K562 (cell line): ENCODE results near the gene CMIP. TPM values are rescaled to one million over a fixed set of nuclear protein-coding genes. Genes with fewer than 3 reads are reported as not detected.

Source experiments
- AFF4 ChIP-seq: sonication (generic); formaldehyde crosslinking; IDR thresholded peaks from 2 replicates; pipeline ENCODE4 v1.8.0; 2023; ENCODE audit warnings: mild to moderate bottlenecking, missing genetic modification reagents
- BHLHE40 ChIP-seq: IDR thresholded peaks from 2 replicates; pipeline ENCODE4 v1.6.1; 2011; ENCODE audit warnings: low read length, improper control_type of control experiment
- BRF1 ChIP-seq: IDR thresholded peaks from 3 replicates; pipeline ENCODE4 v1.6.1; 2011; ENCODE audit warnings: borderline replicate concordance, mild to moderate bottlenecking; ENCODE audit not compliant: insufficient read length; ENCODE audit errors: extremely low read depth
- HMG20A ChIP-seq: fragments of 450-650 bp; formaldehyde crosslinking; conservative IDR thresholded peaks from 2 replicates; pipeline ENCODE4 v1.4.0; 2020; ENCODE audit warnings: mild to moderate bottlenecking, mixed read lengths
- ILF3 ChIP-seq: fragments of 450-650 bp; IDR thresholded peaks from 2 replicates; pipeline ENCODE4 v1.6.1; 2018; ENCODE audit warnings: antibody characterized with exemption, mild to moderate bottlenecking, moderate library complexity, borderline replicate concordance
- KHSRP ChIP-seq: fragments of 450-650 bp; IDR thresholded peaks from 2 replicates; pipeline ENCODE4 v1.6.1; 2017
- MEF2A ChIP-seq: IDR thresholded peaks from 2 replicates; pipeline ENCODE4 v1.6.1; 2011; ENCODE audit warnings: low read depth, mild to moderate bottlenecking, low read length, moderate library complexity; ENCODE audit not compliant: control insufficient read depth
- NEUROD1 ChIP-seq: fragments of 150-350 bp; IDR thresholded peaks from 2 replicates; pipeline ENCODE4 v1.6.1; 2014; ENCODE audit warnings: borderline replicate concordance, low read length, low read depth; ENCODE audit not compliant: partially characterized antibody
- PPARD ChIP-seq: fragments of 250-450 bp; sonication (Bioruptor Pico); IDR thresholded peaks from 2 replicates; pipeline ENCODE4 v1.8.0; 2022; ENCODE audit warnings: inconsistent platforms, mild to moderate bottlenecking, moderate library complexity
- PURB ChIP-seq: sonication (generic); formaldehyde crosslinking; IDR thresholded peaks from 2 replicates; pipeline ENCODE4 v1.9.0; 2021; ENCODE audit warnings: low read depth, mild to moderate bottlenecking, missing genetic modification reagents
- RBM17 ChIP-seq: fragments of 200-400 bp; formaldehyde crosslinking; IDR thresholded peaks from 2 replicates; pipeline ENCODE4 v1.6.1; 2017; ENCODE audit warnings: low read depth, mild to moderate bottlenecking, low read length, borderline replicate concordance
- SETDB1 ChIP-seq: IDR thresholded peaks from one replicate; pipeline ENCODE4 v1.6.1; 2012; ENCODE audit warnings: low read length, control low read depth, inconsistent platforms
- SIN3A ChIP-seq, 2 experiments: fragments of 150-350 bp in 1 of 2; IDR thresholded peaks; 2 replicates each; pipeline ENCODE4 v1.6.1; 2011 to 2016; ENCODE audit warnings: borderline replicate concordance in 2 of 2, low read depth in 2 of 2, low read length in 2 of 2, mild to moderate bottlenecking in 2 of 2, moderate library complexity in 2 of 2; ENCODE audit not compliant: control insufficient read depth in 1 of 2
- SMAD2 ChIP-seq: fragments of 150-350 bp; IDR thresholded peaks from 2 replicates; pipeline ENCODE4 v1.6.1; 2014; ENCODE audit warnings: low read depth, mild to moderate bottlenecking, low read length
- SREBF1 ChIP-seq: fragments of 150-350 bp; IDR thresholded peaks from 2 replicates; pipeline ENCODE4 v1.6.1; 2014; ENCODE audit warnings: antibody characterized with exemption, low read depth, low read length, borderline replicate concordance
- THRB ChIP-seq: fragments of 450-650 bp; formaldehyde crosslinking; conservative IDR thresholded peaks from 2 replicates; pipeline ENCODE4 v1.4.0; 2022; ENCODE audit warnings: mild to moderate bottlenecking, missing genetic modification characterization
- U2AF1 ChIP-seq: fragments of 200-400 bp; formaldehyde crosslinking; optimal IDR thresholded peaks from 2 replicates; pipeline ENCODE3; 2017; ENCODE audit warnings: mild to moderate bottlenecking, low read depth, low read length, moderate library complexity
- YBX1 ChIP-seq: fragments of 450-650 bp; IDR thresholded peaks from 2 replicates; pipeline ENCODE4 v1.7.1; 2016; ENCODE audit warnings: mild to moderate bottlenecking
- ZFX ChIP-seq: sonication (generic); formaldehyde crosslinking; IDR thresholded peaks from 2 replicates; pipeline ENCODE4 v1.8.0; 2022; ENCODE audit warnings: mild to moderate bottlenecking, missing genetic modification reagents, moderate library complexity
- ZNF224 ChIP-seq: sonication (generic); formaldehyde crosslinking; IDR thresholded peaks from 2 replicates; pipeline ENCODE4 v1.8.0; 2022; ENCODE audit warnings: mild to moderate bottlenecking, missing genetic modification reagents
- ZNF280A ChIP-seq: fragments of 450-650 bp; IDR thresholded peaks from 2 replicates; pipeline ENCODE4 v1.6.1; 2018; ENCODE audit warnings: mild to moderate bottlenecking, low read depth; ENCODE audit not compliant: partially characterized antibody
- ZNF764 ChIP-seq: fragments of 250-450 bp; sonication (Bioruptor Pico); IDR thresholded peaks from 2 replicates; pipeline ENCODE4 v1.4.0; 2020; ENCODE audit warnings: low read depth, mild to moderate bottlenecking, moderate library complexity
- polyA plus RNA-seq, 8 experiments: library from polyadenylated mRNA; depleted of rRNA in 4 of 8; stranded (reverse) in 5 of 8; unstranded in 3 of 8; fragments of >200 nt; fragmentation: Nextera tagmentation in 2 of 8; fragmentation: Illumina TruSeq in 1 of 8; extraction: Ambion mirVana in 2 of 8; extraction: Trizol in 1 of 8; gene quantifications; 2 replicates each; pipeline versions ENCODE4 v1.2.1 to v1.2.3, GENCODE V29; 2011 to 2014; ENCODE audit warnings: inconsistent platforms in 1 of 8, missing spikeins in 1 of 8
- total RNA-seq, 7 experiments: library from RNA; depleted of rRNA in 6 of 7; stranded (reverse); fragments of >200 nt in 6 of 7; fragmentation: Illumina TruSeq in 2 of 7; extraction: Trizol in 2 of 7; gene quantifications; 2 replicates each; pipeline versions ENCODE4 v1.2.1 to v1.2.3, GENCODE V29; 2011 to 2021; ENCODE audit warnings: low replicate concordance in 1 of 7

CMIP gene
- total and polyA plus RNA-seq, 9 of the 15 experiments (the other 6 are each of a cell fraction or from before 2014, with no cell fraction given): 0.94 to 82.5 (median 10.3) TPM

GRCh38 chr16:81403601-81404391, 40.8 kb upstream of the CMIP start (continued):
- no peak for TF ChIP-seq THRB
- TF ChIP-seq AFF4 (CRISPR knock-in tag): no peak
- TF ChIP-seq U2AF1: no peak
- TF ChIP-seq HMG20A: no peak
- no peak for TF ChIP-seq PPARD (CRISPR knock-in tag)
- no peak for TF ChIP-seq MEF2A
- no peak for TF ChIP-seq SMAD2
- no peak for TF ChIP-seq ZFX (CRISPR knock-in tag)
- TF ChIP-seq SREBF1: 0 out of 2 replicates have a peak, but pooled peaks have one; percentile 55
- TF ChIP-seq NEUROD1: peak; percentile 64
- TF ChIP-seq SIN3A (IDR thresholded peaks at IDR 0.05; ENCODE audit: borderline replicate concordance in 2 of 2, control insufficient read depth in 1 of 2, low read depth in 2 of 2, low read length in 2 of 2): no peak
- TF ChIP-seq BRF1: no peak
- TF ChIP-seq ZNF224: no peak
- TF ChIP-seq ZNF280A: no peak
- TF ChIP-seq BHLHE40: peak; percentile 52
- TF ChIP-seq ZNF764 (CRISPR knock-in tag): no peak
- TF ChIP-seq SETDB1: no peak
- no peak for TF ChIP-seq KHSRP
- TF ChIP-seq RBM17: no peak
- no peak for TF ChIP-seq ILF3
- TF ChIP-seq YBX1: no peak
- TF ChIP-seq PURB (CRISPR knock-in tag): no peak
